Measurements from ENCODE around the gene UBA3. TPM values are rescaled to one million over a fixed set of nuclear protein-coding genes. Genes with fewer than 3 reads are reported as not detected.

Gene UBA3
- total and polyA plus RNA-seq, 10 of the 15 experiments (the other 5 are each of a cell fraction or from before 2014, with no cell fraction given) = 72.9 to 131 (median 102) TPM

DNA sequence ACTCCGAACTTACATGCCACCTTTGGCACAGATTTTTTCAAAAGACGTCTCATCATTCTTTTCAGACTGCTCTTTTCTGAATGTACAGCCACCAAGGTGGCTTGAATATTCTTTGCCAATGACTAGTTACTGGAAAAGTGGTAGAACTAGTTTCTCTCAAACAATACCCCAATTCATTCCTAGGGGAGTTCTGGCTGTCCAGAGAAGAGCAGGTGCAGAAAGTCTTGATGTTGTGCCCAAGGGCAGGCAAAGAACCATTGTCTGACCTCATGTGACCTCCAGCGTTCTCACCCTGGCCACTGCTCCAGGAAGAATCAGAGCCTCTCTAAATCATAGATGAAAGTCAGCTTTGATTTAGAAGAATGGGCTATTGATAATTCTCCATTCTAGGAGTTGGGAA is 36.7 kb upstream of the UBA3 start:
- Histone ChIP-seq H3K36me3 (ENCODE audit: control insufficient read depth in 2 of 2, insufficient read depth in 2 of 2, low read length in 1 of 2) (no peaks in the 10 kb centered on the region), H3K4me3 (no peak overlapping the region), H3K27ac (ENCODE audit: control insufficient read depth, insufficient read depth) (no peak overlapping the region), H3K27me3 (replicated peaks in 1 of 2; ENCODE audit: control insufficient read depth in 2 of 2, insufficient read depth in 2 of 2, low read length in 1 of 2) (0 out of 4 replicates have a peak, but pooled peaks cover 0 to 3% of the 10 kb centered on the region in 2 experiments), H3K4me2 (ENCODE audit: control insufficient read depth, insufficient read depth) (no peak overlapping the region), H3K4me1 (ENCODE audit: control insufficient read depth, insufficient read depth, low read length) (no peaks in the 10 kb centered on the region), H2AFZ (ENCODE audit: control insufficient read depth, low read depth, low read length) (no peak overlapping the region), H3K9ac (ENCODE audit: control insufficient read depth, insufficient read depth, low read length) (no peak overlapping the region), H3K79me2 (ENCODE audit: control insufficient read depth, insufficient read depth, low read length) (no peaks in the 10 kb centered on the region), H4K20me1 (ENCODE audit: control insufficient read depth, insufficient read depth) (no peaks in the 10 kb centered on the region), H3K9me3 (replicated peaks; ENCODE audit: control insufficient read depth, insufficient read depth, low read length) (no peaks in the 10 kb centered on the region)
- FAIRE-seq (no peak), DNase-seq (ENCODE audit: low read depth, low spot score) (no peak), ATAC-seq (no peak)
- POLR2A ChIA-PET = no interaction called here
- no TSS peak for BruUV-seq (replicated peaks)
- SMC1A ChIA-PET (ENCODE audit: uncharacterized antibody, unreplicated experiment) = interaction anchor here (1.1 kb wide), 1 partner anchor 45 kb away, joined by 6 read pairs; no protein-coding TSS in a partner anchor
- intact Hi-C loops (cut with micrococcal nuclease; ENCODE audit: unreplicated experiment) (no loop called here), in situ Hi-C loops (cut with MboI) (no loop called here)
- CTCF ChIA-PET = no interaction called here
- no peak for TF ChIP-seq HDAC6 (IDR thresholded peaks at IDR 0.05; ENCODE audit: unreplicated experiment)
- 44% methylated on average over 3 of the region's 3 CpGs for WGBS (ENCODE audit: insufficient coverage, insufficient replicate concordance, low lambda C conversion rate, missing lambda C conversion rate)
- RAD21 ChIA-PET (ENCODE audit: unreplicated experiment) = no interaction called here

DNA sequence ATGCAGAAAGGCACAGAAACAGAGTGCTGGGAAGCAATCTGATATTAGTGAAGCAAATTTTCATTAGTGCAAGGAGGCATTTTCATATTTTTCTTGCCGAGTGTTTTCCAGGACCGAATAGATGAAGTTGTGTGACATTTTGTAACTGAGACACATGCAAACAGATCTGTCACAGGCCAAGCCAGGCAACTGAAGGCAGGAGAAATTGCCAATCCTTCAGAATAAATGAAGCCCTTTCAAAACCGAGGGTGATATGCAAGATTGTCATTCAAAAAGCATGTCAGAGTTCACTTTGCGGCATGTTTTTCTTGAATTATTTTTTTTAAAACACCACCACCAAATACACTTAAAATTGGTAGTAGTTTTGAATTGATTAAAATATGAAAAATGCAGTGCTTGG is 36.0 kb upstream of the UBA3 start:
- H3K27me3 ChIP-seq (replicated peaks in 1 of 2; ENCODE audit: control insufficient read depth in 2 of 2, insufficient read depth in 2 of 2, low read length in 1 of 2) = 0 out of 4 replicates have a peak, but pooled peaks cover 0 to 1% of the 10 kb centered on the region in 2 experiments
- CTCF ChIA-PET = interaction anchor here (1.1 to 1.6 kb wide), 2 partner anchors 22 to 190 kb away, joined by 3 to 5 read pairs; no protein-coding TSS in a partner anchor
- FAIRE-seq = no peak
- H3K9me3 ChIP-seq (replicated peaks; ENCODE audit: control insufficient read depth, insufficient read depth, low read length) = no peaks in the 10 kb centered on the region
- no peaks in the 10 kb centered on the region for H3K4me1 ChIP-seq (ENCODE audit: control insufficient read depth, insufficient read depth, low read length)
- TF ChIP-seq, protein P1, sequence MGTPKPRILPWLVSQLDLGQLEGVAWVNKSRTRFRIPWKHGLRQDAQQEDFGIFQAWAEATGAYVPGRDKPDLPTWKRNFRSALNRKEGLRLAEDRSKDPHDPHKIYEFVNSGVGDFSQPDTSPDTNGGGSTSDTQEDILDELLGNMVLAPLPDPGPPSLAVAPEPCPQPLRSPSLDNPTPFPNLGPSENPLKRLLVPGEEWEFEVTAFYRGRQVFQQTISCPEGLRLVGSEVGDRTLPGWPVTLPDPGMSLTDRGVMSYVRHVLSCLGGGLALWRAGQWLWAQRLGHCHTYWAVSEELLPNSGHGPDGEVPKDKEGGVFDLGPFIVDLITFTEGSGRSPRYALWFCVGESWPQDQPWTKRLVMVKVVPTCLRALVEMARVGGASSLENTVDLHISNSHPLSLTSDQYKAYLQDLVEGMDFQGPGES (IDR thresholded peaks at IDR 0.05) = no peak
- no peak for TF ChIP-seq POLR2A (IDR thresholded peaks at IDR 0.05; ENCODE audit: low read depth, low read length)
- TF ChIP-seq ZNF207 (IDR thresholded peaks at IDR 0.05; ENCODE audit: borderline replicate concordance) = no peak
- TF ChIP-seq CBX3 (IDR thresholded peaks at IDR 0.05; ENCODE audit: borderline replicate concordance, low read depth) = no peak
- TF ChIP-seq CHD2 (IDR thresholded peaks at IDR 0.05; ENCODE audit: borderline replicate concordance, low read depth, low read length) = no peak
- TF ChIP-seq ZNF592 (IDR thresholded peaks at IDR 0.05) = no peak
- TF ChIP-seq TCF7 (IDR thresholded peaks at IDR 0.05; ENCODE audit: borderline replicate concordance) = no peak
- TF ChIP-seq CBX5 (IDR thresholded peaks at IDR 0.05; ENCODE audit: low read depth) = no peak
- TF ChIP-seq TAF1 (IDR thresholded peaks at IDR 0.05; ENCODE audit: borderline replicate concordance, low read depth, low read length) = no peak
- TF ChIP-seq NFXL1 (IDR thresholded peaks at IDR 0.05; ENCODE audit: borderline replicate concordance) = no peak
- no peak for TF ChIP-seq TARDBP (IDR thresholded peaks at IDR 0.05; ENCODE audit: borderline replicate concordance)
- TF ChIP-seq NR2F1 (conservative IDR thresholded peaks at IDR 0.05) = no peak
- no peak for TF ChIP-seq NFIC (IDR thresholded peaks at IDR 0.05; ENCODE audit: low read depth, low read length)
- H4K20me1 ChIP-seq (ENCODE audit: control insufficient read depth, insufficient read depth) = no peaks in the 10 kb centered on the region
- intact Hi-C loops (cut with micrococcal nuclease; ENCODE audit: unreplicated experiment) = no loop called here
- no peak for ATAC-seq
- no peak for DNase-seq (ENCODE audit: low read depth, low spot score)
- no peak overlapping the region for H3K27ac ChIP-seq (ENCODE audit: control insufficient read depth, insufficient read depth)
- WGBS (ENCODE audit: insufficient coverage, insufficient replicate concordance, low lambda C conversion rate, missing lambda C conversion rate) = 81% methylated on average over 4 of the region's 4 CpGs
- no TSS peak for BruUV-seq (replicated peaks)
- no peak overlapping the region for H2AFZ ChIP-seq (ENCODE audit: control insufficient read depth, low read depth, low read length)
- no peak overlapping the region for H3K9ac ChIP-seq (ENCODE audit: control insufficient read depth, insufficient read depth, low read length)
- H3K36me3 ChIP-seq (ENCODE audit: control insufficient read depth in 2 of 2, insufficient read depth in 2 of 2, low read length in 1 of 2) = no peaks in the 10 kb centered on the region
- H3K4me2 ChIP-seq (ENCODE audit: control insufficient read depth, insufficient read depth) = no peak overlapping the region
- in situ Hi-C loops (cut with MboI) = no loop called here
- POLR2A ChIA-PET = no interaction called here
- SMC1A ChIA-PET (ENCODE audit: uncharacterized antibody, unreplicated experiment) = no interaction called here
- no peak overlapping the region for H3K4me3 ChIP-seq
- no peaks in the 10 kb centered on the region for H3K79me2 ChIP-seq (ENCODE audit: control insufficient read depth, insufficient read depth, low read length)
- RAD21 ChIA-PET (ENCODE audit: unreplicated experiment) = interaction anchor here (1.0 kb wide), 1 partner anchor 68 kb away, joined by 3 read pairs; no protein-coding TSS in a partner anchor
